ENCODE data around the gene DPP4. TPM values are rescaled to one million over a fixed set of nuclear protein-coding genes. Genes with fewer than 3 reads are reported as not detected.

The DPP4 gene
- polyA plus RNA-seq, 1 experiment = 10.3 TPM

GRCh38 chr2:162084536-162084935 is 10.5 kb upstream of the DPP4 start:
- no peaks in the 10 kb centered on the region for H3K36me3 ChIP-seq (ENCODE audit: control insufficient read depth, insufficient read depth, low read length)
- H3K27me3 ChIP-seq (ENCODE audit: control insufficient read depth, insufficient read depth, low read length) = no peaks in the 10 kb centered on the region
- no peak for DNase-seq (ENCODE audit: low read depth)
- no peak for TF ChIP-seq CTCF (IDR thresholded peaks at IDR 0.05; ENCODE audit: insufficient read depth, low read depth, low read length)
- POLR2A ChIA-PET = no interaction called here
- H3K4me3 ChIP-seq (ENCODE audit: low read depth, low read length) = no peak overlapping the region
- CTCF ChIA-PET = interaction anchor here (0.8 kb wide), 1 partner anchor 13 kb away, joined by 3 read pairs; no protein-coding TSS in a partner anchor

GRCh38 chr2:162082681-162083080 is 8.7 kb upstream of the DPP4 start:
- Histone ChIP-seq H3K36me3 (ENCODE audit: control insufficient read depth, insufficient read depth, low read length) (no peaks in the 10 kb centered on the region), H3K27me3 (ENCODE audit: control insufficient read depth, insufficient read depth, low read length) (no peaks in the 10 kb centered on the region), H3K4me3 (ENCODE audit: low read depth, low read length) (no peak overlapping the region)
- no peak for TF ChIP-seq CTCF (IDR thresholded peaks at IDR 0.05; ENCODE audit: insufficient read depth, low read depth, low read length)
- POLR2A ChIA-PET = no interaction called here
- CTCF ChIA-PET = interaction anchor here (0.6 to 1.4 kb wide), 3 partner anchors 8 to 10 kb away, joined by 3 to 6 read pairs (median 3); partner anchors contain the start of gene DPP4
- DNase-seq (ENCODE audit: low read depth) = no peak

DNA sequence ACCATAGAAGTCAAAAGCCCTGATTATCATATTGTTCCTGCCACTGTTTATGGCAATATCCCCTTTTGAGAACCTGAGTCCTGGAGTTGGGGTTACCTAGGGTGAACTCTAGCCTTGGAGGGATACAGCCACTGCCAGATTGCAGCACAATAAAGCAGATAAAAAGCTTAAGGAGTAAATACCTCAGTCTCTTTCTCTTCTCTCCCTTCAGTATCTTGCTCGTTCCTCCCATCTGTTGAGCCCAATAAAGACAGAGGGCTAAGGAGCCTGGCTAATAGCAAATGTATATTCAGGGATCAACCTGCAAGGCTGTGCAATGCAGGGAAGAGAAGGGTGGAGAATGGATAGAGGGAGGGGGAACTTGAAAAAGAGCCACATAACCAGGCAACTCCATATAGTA is 8.0 kb upstream of the DPP4 start:
- no peaks in the 10 kb centered on the region for H3K36me3 ChIP-seq (ENCODE audit: control insufficient read depth, insufficient read depth, low read length)
- H3K27me3 ChIP-seq (ENCODE audit: control insufficient read depth, insufficient read depth, low read length) = no peaks in the 10 kb centered on the region
- DNase-seq (ENCODE audit: low read depth) = no peak
- TF ChIP-seq CTCF (IDR thresholded peaks at IDR 0.05; ENCODE audit: insufficient read depth, low read depth, low read length) = no peak
- no peak overlapping the region for H3K4me3 ChIP-seq (ENCODE audit: low read depth, low read length)
- ChIA-PET CTCF (interaction anchor here (0.6 kb wide), 2 partner anchors 9 to 666 kb away, joined by 3 to 5 read pairs; partner anchors contain the start of gene TBR1), POLR2A (no interaction called here)

- H3K27me3 ChIP-seq (ENCODE audit: control insufficient read depth, insufficient read depth, low read length) = no peaks in the 10 kb centered on the region
- no peak for DNase-seq (ENCODE audit: low read depth)
- TF ChIP-seq CTCF (IDR thresholded peaks at IDR 0.05; ENCODE audit: insufficient read depth, low read depth, low read length) = no peak
- no peaks in the 10 kb centered on the region for H3K36me3 ChIP-seq (ENCODE audit: control insufficient read depth, insufficient read depth, low read length)
- POLR2A ChIA-PET = no interaction called here
- no peak overlapping the region for H3K4me3 ChIP-seq (ENCODE audit: low read depth, low read length)
- CTCF ChIA-PET = no interaction called here
Measured at GRCh38 chr2:162079514-162079913, 5.5 kb upstream of the DPP4 start.

DNA sequence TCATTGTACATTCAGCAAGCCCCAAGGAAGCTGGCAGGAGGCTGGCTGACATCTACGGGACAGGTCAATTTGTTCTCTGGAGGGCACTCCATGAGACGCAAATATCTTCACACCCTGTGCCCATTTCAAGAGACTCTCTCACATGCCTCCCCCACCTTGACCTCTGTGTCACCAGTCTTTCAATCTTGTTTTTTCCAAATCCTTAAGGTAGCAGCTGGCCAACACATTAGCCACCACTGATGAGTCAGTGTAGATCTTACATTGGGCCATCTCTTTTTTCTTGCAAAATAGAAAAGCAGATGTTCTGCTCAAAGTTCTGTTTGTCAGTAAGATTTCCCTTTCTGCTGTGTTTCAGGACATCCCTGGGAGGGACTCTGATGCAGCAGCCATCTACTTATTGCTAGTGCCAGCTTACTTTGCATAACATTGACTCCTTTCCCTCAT is 1.7 kb upstream of the DPP4 start:
- Histone ChIP-seq H3K36me3 (ENCODE audit: control insufficient read depth, insufficient read depth, low read length) (no peaks in the 10 kb centered on the region), H3K27me3 (ENCODE audit: control insufficient read depth, insufficient read depth, low read length) (no peaks in the 10 kb centered on the region), H3K4me3 (ENCODE audit: low read depth, low read length) (no peak overlapping the region)
- no peak for TF ChIP-seq CTCF (IDR thresholded peaks at IDR 0.05; ENCODE audit: insufficient read depth, low read depth, low read length)
- ChIA-PET CTCF (interaction anchor here (0.6 to 1.8 kb wide), 2 partner anchors 15 to 46 kb away, joined by 3 to 5 read pairs; no protein-coding TSS in a partner anchor), POLR2A (no interaction called here)
- peak; percentile 33 for DNase-seq (ENCODE audit: low read depth)
